ENCODE data around the gene VAT1L. TPM values are rescaled to one million over a fixed set of nuclear protein-coding genes. Genes with fewer than 3 reads are reported as not detected.

The VAT1L gene
- total and polyA plus RNA-seq, 2 donors (not counting 3 experiments of a cell fraction or from before 2014, with no cell fraction given): 0.46 to 1.5 TPM

GRCh38 chr16:77843405-77843804, 55.0 kb downstream of the VAT1L start:
- FAIRE-seq: no peak
- no peaks in the 10 kb centered on the region for H3K9me1 ChIP-seq (replicated peaks; ENCODE audit: control insufficient read depth, extremely low read depth, insufficient read depth, low read length)
- intact Hi-C loops (cut with micrococcal nuclease) (no loop called here), dilution Hi-C loops (cut with MboI; ENCODE audit: extremely low pct_ligation_motif_present, low sequenced_read_pairs) (no loop called here)
- H3K4me1 ChIP-seq (ENCODE audit: control insufficient read depth, extremely low read depth, insufficient read depth, low read length): no peaks in the 10 kb centered on the region
- H4K20me1 ChIP-seq (replicated peaks; ENCODE audit: control insufficient read depth, extremely low read depth, insufficient read depth, low read length): no peaks in the 10 kb centered on the region
- DNase-seq (ENCODE audit: low read depth, low spot score): no peak
- no peak overlapping the region for H2AFZ ChIP-seq (ENCODE audit: low read depth, low read length)
- H3K4me3 ChIP-seq (replicated peaks in 1 of 3; ENCODE audit: insufficient read depth in 1 of 3, low read depth in 1 of 3, low read length in 3 of 3): no peak overlapping the region
- H3K27me3 ChIP-seq (ENCODE audit: control insufficient read depth in 2 of 2, insufficient read depth in 2 of 2, low read length in 2 of 2): peaks cover 2 to 15% of the 10 kb centered on the region in 2 experiments
- no peaks in the 10 kb centered on the region for H3K9me3 ChIP-seq (replicated peaks; ENCODE audit: control insufficient read depth, insufficient read depth, low read length)
- ChIA-PET CTCF (no interaction called here), POLR2A (no interaction called here)
- no peak overlapping the region for H3K4me2 ChIP-seq (ENCODE audit: insufficient read depth, low read length)
- no TSS peak for BruUV-seq (replicated peaks)
- no peak overlapping the region for H3K9ac ChIP-seq (replicated peaks; ENCODE audit: extremely low read depth, insufficient read depth, low read length)
- TF ChIP-seq MYC (IDR thresholded peaks at IDR 0.05; ENCODE audit: low read depth, low read length) (no peak), POLR2A (IDR thresholded peaks at IDR 0.05; ENCODE audit: low read depth, low read length) (no peak), MAX (IDR thresholded peaks at IDR 0.05; ENCODE audit: insufficient read depth, insufficient read length) (no peak), POLR2AphosphoS5 (IDR thresholded peaks at IDR 0.05; ENCODE audit: insufficient read depth, low read depth, low read length) (no peak), JUN (IDR thresholded peaks at IDR 0.05; ENCODE audit: borderline replicate concordance, insufficient read depth, insufficient read length, low read depth) (no peak), FOS (IDR thresholded peaks at IDR 0.05; ENCODE audit: borderline replicate concordance, insufficient read depth, low read length) (no peak), GATA2 (IDR thresholded peaks at IDR 0.05; ENCODE audit: insufficient read depth, insufficient read length, low read depth, low read length) (no peak), EZH2 (IDR thresholded peaks at IDR 0.05; ENCODE audit: borderline replicate concordance, low read depth, low read length, severe bottlenecking) (no peak)
- TF ChIP-seq, protein P1, sequence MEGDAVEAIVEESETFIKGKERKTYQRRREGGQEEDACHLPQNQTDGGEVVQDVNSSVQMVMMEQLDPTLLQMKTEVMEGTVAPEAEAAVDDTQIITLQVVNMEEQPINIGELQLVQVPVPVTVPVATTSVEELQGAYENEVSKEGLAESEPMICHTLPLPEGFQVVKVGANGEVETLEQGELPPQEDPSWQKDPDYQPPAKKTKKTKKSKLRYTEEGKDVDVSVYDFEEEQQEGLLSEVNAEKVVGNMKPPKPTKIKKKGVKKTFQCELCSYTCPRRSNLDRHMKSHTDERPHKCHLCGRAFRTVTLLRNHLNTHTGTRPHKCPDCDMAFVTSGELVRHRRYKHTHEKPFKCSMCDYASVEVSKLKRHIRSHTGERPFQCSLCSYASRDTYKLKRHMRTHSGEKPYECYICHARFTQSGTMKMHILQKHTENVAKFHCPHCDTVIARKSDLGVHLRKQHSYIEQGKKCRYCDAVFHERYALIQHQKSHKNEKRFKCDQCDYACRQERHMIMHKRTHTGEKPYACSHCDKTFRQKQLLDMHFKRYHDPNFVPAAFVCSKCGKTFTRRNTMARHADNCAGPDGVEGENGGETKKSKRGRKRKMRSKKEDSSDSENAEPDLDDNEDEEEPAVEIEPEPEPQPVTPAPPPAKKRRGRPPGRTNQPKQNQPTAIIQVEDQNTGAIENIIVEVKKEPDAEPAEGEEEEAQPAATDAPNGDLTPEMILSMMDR (IDR thresholded peaks at IDR 0.05; ENCODE audit: extremely low read depth in 1 of 2, insufficient read depth in 1 of 2, low read depth in 1 of 2, low read length in 2 of 2): no peak
- H3K79me2 ChIP-seq (ENCODE audit: control insufficient read depth, insufficient read depth, low read length): no peaks in the 10 kb centered on the region
- H3K36me3 ChIP-seq (ENCODE audit: control insufficient read depth in 2 of 2, extremely low read depth in 1 of 2, insufficient read depth in 2 of 2, low read length in 2 of 2): no peaks in the 10 kb centered on the region
- no peak overlapping the region for H3K27ac ChIP-seq (ENCODE audit: insufficient read depth, low read depth, low read length)
